IPS-15b (cell line): ENCODE data around the gene FRMD5.

Experiments used
- H3K27me3 ChIP-seq: one replicate; pipeline ENCODE4 v1.6.1; 2013; ENCODE audit warnings: low read length; ENCODE audit not compliant: control insufficient read depth, insufficient read depth
- H3K36me3 ChIP-seq: one replicate; pipeline ENCODE4 v1.6.1; 2013; ENCODE audit warnings: low read length; ENCODE audit not compliant: control insufficient read depth, insufficient read depth
- H3K4me1 ChIP-seq: one replicate; pipeline ENCODE4 v1.6.1; 2013; ENCODE audit warnings: mild to moderate bottlenecking, low read length; ENCODE audit not compliant: control insufficient read depth, insufficient read depth
- H3K4me3 ChIP-seq: one replicate; pipeline ENCODE4 v1.5.1; 2013; ENCODE audit warnings: low read depth, low read length
- H3K9ac ChIP-seq: one replicate; pipeline ENCODE4 v1.6.1; 2013; ENCODE audit warnings: low read depth, mild to moderate bottlenecking, low read length
- H3K9me3 ChIP-seq: one replicate; pipeline ENCODE4 v1.6.1; 2013; ENCODE audit warnings: mild to moderate bottlenecking, low read length; ENCODE audit not compliant: control insufficient read depth, insufficient read depth

FRMD5 gene

DNA sequence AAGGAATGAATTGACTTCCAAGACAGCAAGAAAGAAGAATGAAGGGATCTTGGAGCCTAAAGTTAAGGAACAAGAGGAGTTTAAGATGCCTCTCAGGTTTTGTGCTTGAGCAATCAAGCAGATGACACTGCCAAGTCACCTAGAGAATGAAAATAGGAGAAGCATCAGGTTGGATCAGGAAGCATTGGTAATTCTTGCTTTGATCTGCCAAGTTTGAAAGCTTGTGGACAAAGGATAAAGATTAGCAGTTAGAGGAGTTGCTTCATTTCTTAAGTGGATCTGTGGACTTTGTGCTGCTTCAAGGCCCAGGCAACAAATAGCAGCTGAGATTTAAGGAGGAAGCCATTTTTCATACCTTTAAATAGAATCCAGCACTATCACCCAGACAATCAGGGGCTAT lies 35.6 kb downstream of the FRMD5 start:
- Histone ChIP-seq H3K27me3 (no peaks in the 10 kb centered on the region), H3K9ac (no peak overlapping the region), H3K4me3 (no peak overlapping the region), H3K4me1 (peaks cover 2% of the 10 kb centered on the region), H3K36me3 (no peaks in the 10 kb centered on the region), H3K9me3 (no peaks in the 10 kb centered on the region)

DNA sequence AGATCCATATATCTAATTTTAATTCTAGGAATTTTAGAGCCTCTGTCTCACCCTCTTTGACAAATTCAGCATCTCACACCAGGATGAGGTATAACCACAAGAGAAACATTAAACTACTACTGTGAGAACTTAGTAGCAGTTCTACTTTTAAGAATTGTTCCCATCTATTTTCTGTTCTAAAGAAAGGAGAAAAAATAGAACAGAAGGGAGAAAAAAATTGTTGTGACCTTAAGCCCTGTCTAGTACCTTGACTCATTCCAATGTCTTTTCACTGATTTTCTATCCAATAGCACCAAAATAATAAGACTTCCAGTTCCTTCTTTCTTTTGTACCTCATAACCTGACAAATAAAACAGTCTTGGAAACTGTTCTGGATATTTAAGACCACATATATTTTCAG lies 37.0 kb downstream of the FRMD5 start:
- Histone ChIP-seq H3K9ac (no peak overlapping the region), H3K4me1 (peaks cover 2% of the 10 kb centered on the region), H3K4me3 (no peak overlapping the region)

DNA sequence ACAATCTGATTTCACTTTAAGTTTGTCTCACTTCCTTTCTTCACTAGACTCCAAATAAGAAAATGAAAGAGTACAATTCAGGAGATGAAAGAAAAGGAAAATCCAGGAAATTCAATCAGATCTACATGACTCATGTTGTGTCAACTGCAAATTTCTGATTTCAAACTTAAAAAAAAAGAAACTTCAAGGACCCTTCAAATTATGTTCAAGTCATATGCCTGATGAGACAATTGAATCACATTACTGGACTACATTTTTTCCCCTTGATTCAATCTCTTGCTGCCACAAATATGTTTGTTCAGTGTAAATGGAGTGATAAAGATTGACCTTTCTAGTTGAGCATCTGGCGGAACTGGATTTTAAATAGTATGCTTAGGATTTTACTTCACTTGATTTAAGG lies 37.4 kb downstream of the FRMD5 start:
- H3K9me3 ChIP-seq, result no peaks in the 10 kb centered on the region
- H3K4me1 ChIP-seq, result peaks cover 2% of the 10 kb centered on the region
- no peak overlapping the region for H3K9ac ChIP-seq
- no peak overlapping the region for H3K4me3 ChIP-seq
- H3K36me3 ChIP-seq, result no peaks in the 10 kb centered on the region
- H3K27me3 ChIP-seq, result no peaks in the 10 kb centered on the region

More for the DNA sequence above, 37.0 kb downstream of the FRMD5 start:
- Histone ChIP-seq H3K9me3 (no peaks in the 10 kb centered on the region), H3K36me3 (no peaks in the 10 kb centered on the region), H3K27me3 (no peaks in the 10 kb centered on the region)

DNA sequence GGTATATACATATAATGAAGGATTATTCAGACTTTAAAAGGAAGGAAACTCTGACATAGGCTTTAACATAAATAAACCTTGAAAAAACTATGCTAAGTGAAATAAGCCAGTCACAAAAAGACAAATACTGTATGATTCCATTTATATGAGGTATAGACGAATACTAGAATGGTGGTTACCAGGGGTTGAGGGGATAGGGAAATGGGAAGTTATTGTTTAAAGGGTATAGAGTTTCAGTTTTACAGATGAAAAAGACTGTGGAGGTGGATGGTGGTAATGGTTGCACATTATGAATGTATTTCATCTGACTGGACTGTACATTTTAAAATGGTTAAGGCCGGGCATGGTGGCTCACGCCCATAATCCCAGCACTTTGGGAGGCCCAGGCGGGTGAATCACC lies 41.7 kb downstream of the FRMD5 start:
- Histone ChIP-seq H3K36me3 (no peaks in the 10 kb centered on the region), H3K4me1 (no peaks in the 10 kb centered on the region), H3K4me3 (no peak overlapping the region), H3K27me3 (no peaks in the 10 kb centered on the region), H3K9me3 (no peaks in the 10 kb centered on the region), H3K9ac (no peak overlapping the region)

DNA sequence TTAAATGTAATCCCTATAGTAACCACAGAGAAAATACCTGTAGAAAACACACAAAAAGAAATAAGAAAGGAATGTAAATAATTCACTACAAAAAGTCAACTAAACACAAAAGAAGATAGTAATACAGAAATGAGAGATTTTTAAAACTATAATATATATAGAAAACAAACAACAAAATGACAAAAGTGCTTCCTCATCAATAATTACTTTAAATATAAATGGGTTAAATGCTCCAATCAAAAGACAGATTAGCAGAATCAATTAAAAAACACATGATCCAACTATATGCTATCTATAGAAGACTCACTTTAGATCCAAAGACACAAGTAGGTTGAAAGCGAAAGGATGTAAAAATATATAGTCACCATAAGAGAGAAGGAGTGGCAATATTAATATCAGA lies 45.8 kb downstream of the FRMD5 start:
- Histone ChIP-seq H3K27me3 (no peaks in the 10 kb centered on the region), H3K4me1 (no peaks in the 10 kb centered on the region), H3K4me3 (no peak overlapping the region), H3K9me3 (no peaks in the 10 kb centered on the region), H3K9ac (no peak overlapping the region), H3K36me3 (no peaks in the 10 kb centered on the region)

DNA sequence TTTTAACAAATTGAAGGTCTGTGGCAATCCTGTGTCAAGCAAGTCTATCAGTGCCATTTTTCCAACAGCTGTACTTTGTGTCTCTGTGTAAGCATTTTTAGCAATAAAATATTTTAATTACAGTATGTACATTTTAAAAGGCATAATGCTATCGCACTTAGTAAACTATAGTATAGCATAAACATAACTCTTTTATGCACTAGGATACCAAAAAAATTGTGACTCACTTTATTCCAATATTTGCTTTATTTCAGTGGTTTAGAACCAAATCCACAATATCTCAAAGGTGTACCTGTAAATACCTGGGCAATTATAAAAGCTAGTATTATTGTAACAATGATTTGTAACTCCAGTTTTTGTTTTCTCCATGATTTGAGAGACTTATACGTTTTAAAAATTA lies 46.5 kb downstream of the FRMD5 start:
- Histone ChIP-seq H3K9me3 (no peaks in the 10 kb centered on the region), H3K4me3 (no peak overlapping the region), H3K36me3 (no peaks in the 10 kb centered on the region), H3K4me1 (no peaks in the 10 kb centered on the region), H3K27me3 (no peaks in the 10 kb centered on the region), H3K9ac (no peak overlapping the region)

DNA sequence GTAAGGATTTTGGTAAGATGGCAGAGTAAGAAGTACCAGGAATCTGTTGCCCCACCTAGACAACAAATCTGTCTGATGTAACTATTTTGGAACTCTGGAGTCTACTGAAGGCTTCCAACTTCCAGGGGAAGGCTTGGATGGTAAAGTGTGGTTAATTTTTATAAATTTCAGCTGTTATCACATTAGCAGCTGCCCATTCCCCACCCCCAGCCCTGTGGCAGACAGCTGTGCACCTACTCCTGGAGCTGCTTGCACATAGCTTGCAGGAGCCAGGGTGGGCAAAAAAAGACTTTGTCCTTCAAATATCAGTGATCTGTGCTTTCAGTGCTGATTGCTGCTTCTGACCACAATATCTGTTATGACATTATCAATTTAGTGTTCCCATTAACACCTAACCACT lies 47.4 kb downstream of the FRMD5 start:
- Histone ChIP-seq H3K4me1 (no peaks in the 10 kb centered on the region), H3K36me3 (no peaks in the 10 kb centered on the region)

DNA sequence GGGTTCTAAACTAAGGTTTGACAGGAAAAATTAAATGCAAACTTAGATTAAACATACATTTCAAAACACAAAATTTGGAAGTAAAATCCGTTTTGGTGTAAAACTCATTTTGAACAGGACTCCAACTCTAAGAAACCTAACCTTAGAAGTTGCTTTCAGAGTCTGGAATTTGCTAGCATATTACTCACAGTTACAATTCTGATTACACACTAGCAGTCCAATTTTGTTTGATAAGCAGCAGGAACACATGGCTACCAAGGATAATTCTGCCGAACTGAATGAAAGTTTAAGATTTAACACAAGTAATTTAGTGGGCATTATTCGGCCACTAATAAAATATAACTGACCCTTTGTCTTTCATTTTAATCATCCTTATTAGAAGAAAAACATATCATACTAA lies 49.6 kb downstream of the FRMD5 start:
- H3K4me1 ChIP-seq, result no peaks in the 10 kb centered on the region
- H3K4me3 ChIP-seq, result no peak overlapping the region
- H3K36me3 ChIP-seq, result no peaks in the 10 kb centered on the region
- no peaks in the 10 kb centered on the region for H3K9me3 ChIP-seq
- no peaks in the 10 kb centered on the region for H3K27me3 ChIP-seq
- no peak overlapping the region for H3K9ac ChIP-seq

More for the DNA sequence above, 47.4 kb downstream of the FRMD5 start:
- Histone ChIP-seq H3K4me3 (no peak overlapping the region), H3K9ac (no peak overlapping the region), H3K27me3 (no peaks in the 10 kb centered on the region), H3K9me3 (no peaks in the 10 kb centered on the region)

DNA sequence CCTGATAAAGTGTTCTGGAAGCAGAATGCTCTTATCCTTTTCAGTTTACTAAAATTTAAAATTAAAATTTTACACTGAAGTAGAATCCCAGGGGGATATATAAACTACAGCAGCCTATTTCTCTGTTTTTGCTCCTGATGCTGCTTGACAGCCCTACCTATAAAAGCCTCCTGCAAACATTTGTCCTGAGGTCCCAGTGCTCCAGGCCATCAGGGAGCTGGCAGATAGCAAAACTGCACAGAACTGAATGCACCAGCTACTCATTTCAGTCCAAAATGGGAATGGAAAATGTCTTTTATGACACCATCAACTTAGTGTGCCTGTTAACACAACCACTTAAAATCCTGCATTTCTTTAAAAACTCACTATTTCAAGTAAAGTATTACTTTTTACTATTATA lies 50.1 kb downstream of the FRMD5 start:
- Histone ChIP-seq H3K4me3 (no peak overlapping the region), H3K9me3 (no peaks in the 10 kb centered on the region), H3K4me1 (no peaks in the 10 kb centered on the region), H3K36me3 (no peaks in the 10 kb centered on the region), H3K27me3 (no peaks in the 10 kb centered on the region), H3K9ac (no peak overlapping the region)

DNA sequence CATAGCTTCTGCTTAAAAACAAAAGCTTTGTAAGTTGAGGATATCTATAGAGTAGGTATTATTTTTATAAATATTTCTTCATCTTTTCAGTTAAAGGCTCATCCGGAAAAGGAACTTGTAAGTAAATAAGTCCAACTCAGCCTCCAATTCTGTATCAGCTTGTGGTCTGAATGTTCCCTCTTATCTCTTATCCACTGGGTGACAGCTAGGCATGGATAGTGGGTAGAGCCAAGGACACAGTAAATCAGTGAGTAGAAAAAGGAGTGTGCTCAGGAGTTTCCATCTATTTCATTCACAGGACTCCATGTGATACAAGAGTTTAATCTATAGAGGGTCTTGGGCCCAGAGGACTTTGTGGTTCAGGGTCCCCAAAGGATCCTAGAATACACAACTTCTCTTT lies 50.9 kb downstream of the FRMD5 start:
- Histone ChIP-seq H3K27me3 (no peaks in the 10 kb centered on the region), H3K36me3 (no peaks in the 10 kb centered on the region)

DNA sequence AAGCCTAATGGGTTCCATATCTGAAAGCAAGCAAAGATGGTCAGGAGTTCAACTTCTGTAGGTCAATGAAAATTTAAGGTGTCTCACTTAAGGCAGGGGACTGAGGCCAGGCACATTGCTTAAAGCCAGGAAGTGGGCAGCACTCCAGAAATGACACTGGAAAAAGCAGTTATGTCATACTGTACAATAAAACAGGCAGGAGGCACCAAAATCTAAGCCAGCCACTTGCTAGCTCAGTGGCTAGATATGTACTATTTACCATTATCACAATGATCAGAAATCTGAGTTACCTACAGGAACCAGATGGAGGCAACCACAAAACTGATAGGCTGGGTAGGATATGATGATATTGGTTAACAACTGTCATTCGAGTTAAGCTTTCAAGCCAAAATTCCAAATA lies 57.3 kb downstream of the FRMD5 start:
- H3K4me3 ChIP-seq, result no peak overlapping the region
- H3K27me3 ChIP-seq, result no peaks in the 10 kb centered on the region
- H3K36me3 ChIP-seq, result no peaks in the 10 kb centered on the region
- H3K9ac ChIP-seq, result no peak overlapping the region
- H3K9me3 ChIP-seq, result no peaks in the 10 kb centered on the region
- H3K4me1 ChIP-seq, result no peaks in the 10 kb centered on the region

More for the DNA sequence above, 50.9 kb downstream of the FRMD5 start:
- no peaks in the 10 kb centered on the region for H3K4me1 ChIP-seq
- H3K4me3 ChIP-seq, result no peak overlapping the region
- H3K9me3 ChIP-seq, result no peaks in the 10 kb centered on the region
- no peak overlapping the region for H3K9ac ChIP-seq

DNA sequence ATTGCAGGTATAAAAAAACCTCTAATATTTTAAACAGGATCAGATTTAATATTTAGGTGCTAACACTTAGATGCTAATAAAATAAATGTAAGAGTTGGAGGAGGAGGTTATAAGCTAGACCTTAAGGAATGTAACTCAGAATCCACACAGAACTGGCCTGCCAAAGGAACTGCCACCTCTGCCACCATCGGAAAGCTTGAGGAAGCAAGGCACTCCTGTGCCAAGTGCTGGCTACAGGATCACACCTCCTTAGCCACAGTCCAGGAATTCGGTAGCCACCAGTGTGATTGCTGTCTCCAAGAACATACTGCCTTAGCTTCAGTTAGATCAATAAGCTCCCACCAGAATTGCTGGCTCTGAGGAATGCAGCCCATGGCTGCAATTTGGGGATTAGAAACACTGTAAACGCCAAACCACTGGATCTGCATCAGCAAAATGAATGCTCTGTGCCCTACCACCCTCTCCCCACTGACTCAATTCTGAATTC lies 58.0 kb downstream of the FRMD5 start:
- no peaks in the 10 kb centered on the region for H3K4me1 ChIP-seq
- no peak overlapping the region for H3K9ac ChIP-seq
- H3K4me3 ChIP-seq, result no peak overlapping the region
- no peaks in the 10 kb centered on the region for H3K27me3 ChIP-seq
- no peaks in the 10 kb centered on the region for H3K36me3 ChIP-seq
- no peaks in the 10 kb centered on the region for H3K9me3 ChIP-seq

DNA sequence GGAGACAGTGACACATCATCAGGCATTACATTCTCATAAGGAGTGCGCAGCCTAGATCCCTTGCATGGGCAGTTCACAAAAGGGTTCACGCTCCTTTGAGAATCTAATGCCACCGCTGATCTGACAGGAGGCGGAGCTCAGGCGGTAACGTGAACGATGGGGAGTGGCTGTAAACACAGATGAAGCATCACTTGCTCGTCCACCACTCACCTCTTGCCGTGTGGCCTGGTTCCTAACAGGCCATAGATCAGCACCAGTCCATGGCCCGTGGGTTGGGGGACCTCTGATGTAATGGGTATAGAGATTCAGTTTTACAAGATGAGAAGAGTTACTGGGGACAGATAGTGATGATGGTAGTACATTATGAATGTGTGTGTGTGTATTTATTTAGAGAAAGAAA lies 63.0 kb downstream of the FRMD5 start:
- Histone ChIP-seq H3K9ac (no peak overlapping the region), H3K4me1 (no peaks in the 10 kb centered on the region), H3K27me3 (no peaks in the 10 kb centered on the region), H3K36me3 (no peaks in the 10 kb centered on the region), H3K4me3 (no peak overlapping the region), H3K9me3 (no peaks in the 10 kb centered on the region)
